HG02571 (cell line): ENCODE data around the gene SMCHD1.
"Not testable (repeated sequence)": the region's sequence is repeated elsewhere in the genome, so short reads cannot be mapped to it uniquely, and the experiment has no call there.

Experiments used
- ATAC-seq: cut with Tn5 transposase; IDR thresholded peaks from one replicate; pipeline ENCODE4 v1.9.1; 2021; ENCODE audit warnings: mild to moderate bottlenecking, moderate library complexity; ENCODE audit not compliant: unreplicated experiment

Gene SMCHD1

GRCh38 chr18:2848247-2849246 is 193.0 kb downstream of the SMCHD1 start:
- ATAC-seq: no peak

- ATAC-seq: no peak
Measured at GRCh38 chr18:2850816-2851215, 195.3 kb downstream of the SMCHD1 start.

GRCh38 chr18:2851771-2852170 is 196.2 kb downstream of the SMCHD1 start:
- no peak for ATAC-seq

- not testable (repeated sequence) for ATAC-seq
Measured at GRCh38 chr18:2852460-2852859, 196.9 kb downstream of the SMCHD1 start.

- no peak for ATAC-seq
Measured at GRCh38 chr18:2853173-2853925, 197.8 kb downstream of the SMCHD1 start.

GRCh38 chr18:2853926-2854664 is 198.6 kb downstream of the SMCHD1 start:
- ATAC-seq: no peak
